Kidney (tissue), 14 donors: ENCODE results near the gene SUV39H2. TPM values are rescaled to one million over a fixed set of nuclear protein-coding genes. Genes with fewer than 3 reads are reported as not detected.

ENCODE experiments used
- DNase-seq, 5 donors: peaks; one replicate each; pipeline ENCODE4 v3.0.0-alpha.2; 2013 to 2020
- FAIRE-seq: peaks from 2 replicates; lab custom pipeline; 2012; peaks lifted over from hg19 to GRCh38; lab: Jason Lieb, UNC
- H3K27ac ChIP-seq, 2 donors: one replicate each; pipeline ENCODE4 v1.7.0; 2013; ENCODE audit warnings: low read depth in 2 of 2, low read length in 2 of 2, inconsistent platforms in 1 of 2
- H3K27me3 ChIP-seq: one replicate; pipeline ENCODE4 v1.7.1; 2013; ENCODE audit warnings: low read length, inconsistent platforms; ENCODE audit not compliant: control insufficient read depth, insufficient read depth
- H3K36me3 ChIP-seq, 3 donors: one replicate each; pipeline versions ENCODE4 v1.7.0 to v1.7.1; 2013; ENCODE audit warnings: low read length in 3 of 3, control low read depth in 1 of 3, inconsistent platforms in 1 of 3; ENCODE audit not compliant: insufficient read depth in 3 of 3, control insufficient read depth in 2 of 3
- H3K4me1 ChIP-seq, 3 donors: one replicate each; pipeline versions ENCODE4 v1.7.0 to v1.7.1; 2013; ENCODE audit warnings: low read length in 3 of 3, inconsistent platforms in 1 of 3, low read depth in 1 of 3; ENCODE audit not compliant: control insufficient read depth in 2 of 3, insufficient read depth in 2 of 3
- H3K4me3 ChIP-seq, 3 donors: one replicate each; pipeline versions ENCODE4 v1.7.0 to v1.8.1; 2013; ENCODE audit warnings: low read length in 3 of 3, control low read depth in 1 of 3, inconsistent platforms in 1 of 3
- H3K9ac ChIP-seq, 3 donors: one replicate each; pipeline versions ENCODE4 v1.7.0 to v1.7.1; 2013; ENCODE audit warnings: low read length in 3 of 3, control low read depth in 1 of 3, inconsistent platforms in 1 of 3
- H3K9me3 ChIP-seq, 3 donors: one replicate each; pipeline versions ENCODE4 v1.7.0 to v1.7.1; 2013; ENCODE audit warnings: low read length in 3 of 3, control low read depth in 1 of 3, inconsistent platforms in 1 of 3; ENCODE audit not compliant: control insufficient read depth in 2 of 3, insufficient read depth in 1 of 3
- CTCF ChIP-seq: IDR thresholded peaks from 3 replicates; pipeline ENCODE4 v1.5.1; 2012; ENCODE audit warnings: mild to moderate bottlenecking, moderate library complexity, borderline replicate concordance; ENCODE audit not compliant: insufficient read depth; ENCODE audit errors: extremely low read depth
- intact Hi-C: fragments of 100-400 bp; cut with DNase I; formaldehyde crosslinking; loops from one replicate; pipeline ENCODE4 v1.11.1; 2022
- polyA plus RNA-seq: library from polyadenylated mRNA; stranded (reverse); fragments of 350-450 nt; fragmentation: Illumina TruSeq; extraction: RNeasy Lipid Tissue Mini Kit (QIAGEN cat#74804); gene quantifications from one replicate; pipeline ENCODE4 v1.2.3, GENCODE V29; 2014; ENCODE audit warnings: low read depth, low replicate concordance; ENCODE audit not compliant: insufficient read depth
- total RNA-seq: library from RNA; stranded (reverse); fragmentation: NEBNext Ultra II Directional; extraction: Animal tissue kit (Norgen Biotek cat#: 25700); gene quantifications from one replicate; pipeline ENCODE4 v1.2.1, GENCODE V29; 2021
- donor health status: control.
- donor health status: control.
- donor health status: control.
- donor health status: control.
- donor health status: control.
- donor health status: DM: yes; HTN: yes; CAD: no.
- donor health status: Normal renal cell carcinoma (clear cell type).

Gene SUV39H2
- total and polyA plus RNA-seq, 2 donors from 2014 or later: 3.8 to 5.1 TPM

DNA sequence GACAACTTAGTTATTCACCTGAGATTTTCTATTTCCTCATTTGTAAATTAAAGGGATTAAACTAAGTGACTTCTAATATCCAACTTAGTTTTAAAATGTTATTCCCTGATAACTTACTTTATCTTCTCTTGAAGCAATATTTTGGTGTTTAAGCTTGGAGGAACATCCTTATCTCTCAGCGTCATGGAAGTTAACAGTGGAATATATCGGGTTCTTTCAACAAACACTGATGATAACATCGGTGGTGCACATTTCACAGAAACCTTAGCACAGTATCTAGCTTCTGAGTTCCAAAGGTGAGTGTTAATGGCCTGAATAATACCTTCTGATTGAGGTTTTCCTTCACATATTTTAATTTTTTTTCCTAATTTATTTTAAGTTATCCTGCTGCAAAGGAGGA is 26.4 kb upstream of the SUV39H2 start:
- Histone ChIP-seq H3K27me3 (no peaks in the 10 kb centered on the region), H3K27ac (no peak overlapping the region), H3K9me3 (no peaks in the 10 kb centered on the region), H3K36me3 (peaks cover 0 to 4% (median 2%) of the 10 kb centered on the region in 3 donors), H3K4me1 (no peaks in the 10 kb centered on the region), H3K9ac (no peak overlapping the region), H3K4me3 (no peak overlapping the region)
- DNase-seq: no peak
- intact Hi-C loops: no loop called here
- no peak for TF ChIP-seq CTCF
- no peak for FAIRE-seq

GRCh38 chr10:14855453-14855852 is 23.2 kb upstream of the SUV39H2 start:
- TF ChIP-seq CTCF: no peak

DNA sequence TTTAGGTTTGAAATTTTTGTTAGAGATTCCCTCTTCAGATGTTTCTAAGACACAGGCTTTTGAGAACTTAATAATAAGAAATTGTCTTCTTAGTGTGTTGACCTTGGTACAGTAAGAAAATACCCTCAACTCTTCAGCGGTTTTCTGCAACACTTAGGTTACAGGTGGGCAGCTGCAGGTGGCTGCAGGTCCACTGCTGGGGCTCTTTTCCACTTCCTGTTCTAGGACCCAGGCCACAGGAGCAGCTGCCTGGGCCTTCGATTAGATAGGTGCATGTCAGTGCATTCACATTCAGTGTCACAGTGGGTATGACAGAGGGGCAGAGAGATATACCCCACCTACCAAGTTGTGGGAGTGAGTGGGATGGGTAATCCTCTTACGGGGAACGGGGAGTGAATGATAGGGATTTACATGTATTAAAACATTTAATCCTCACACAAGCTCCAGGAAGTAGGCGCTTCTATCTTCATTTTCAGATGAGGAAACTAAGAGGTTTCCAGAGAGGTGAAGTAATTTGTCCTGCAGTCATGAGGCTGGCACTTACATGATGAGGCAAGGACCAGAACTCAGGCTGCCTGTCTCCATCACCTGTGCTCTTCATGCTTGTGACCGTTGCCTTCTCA is 20.2 kb upstream of the SUV39H2 start:
- Histone ChIP-seq H3K27me3 (no peaks in the 10 kb centered on the region), H3K27ac (no peak overlapping the region), H3K9me3 (no peaks in the 10 kb centered on the region), H3K9ac (no peak overlapping the region), H3K4me1 (no peaks in the 10 kb centered on the region), H3K4me3 (no peak overlapping the region), H3K36me3 (peaks cover 0 to 6% (median 0%) of the 10 kb centered on the region in 3 donors)
- DNase-seq (no peak), FAIRE-seq (no peak)
- intact Hi-C loops: no loop called here
- TF ChIP-seq CTCF: no peak

More at GRCh38 chr10:14855453-14855852, 23.2 kb upstream of the SUV39H2 start:
- DNase-seq (no peak), FAIRE-seq (no peak)
- Histone ChIP-seq H3K27me3 (no peaks in the 10 kb centered on the region), H3K27ac (no peak overlapping the region), H3K4me1 (no peaks in the 10 kb centered on the region), H3K36me3 (peaks cover 0 to 7% (median 0%) of the 10 kb centered on the region in 3 donors), H3K9ac (no peak overlapping the region), H3K9me3 (no peaks in the 10 kb centered on the region), H3K4me3 (no peak overlapping the region)
- intact Hi-C loops: no loop called here
